ENCODE data around the gene KIR2DL1.

GRCh38 chr19:54724644-54725043 is 44.9 kb upstream of the KIR2DL1 start:
- TF ChIP-seq CTCF (IDR thresholded peaks at IDR 0.05), result no peak
- TF ChIP-seq POLR2A (IDR thresholded peaks at IDR 0.05), result no peak
